H1 (cell line): Measurements from ENCODE around the gene RPS6KC1.

Experiments
- CEBPB ChIP-seq: IDR thresholded peaks from 2 replicates; pipeline ENCODE4 v1.6.1; 2012; ENCODE audit warnings: low read depth, low read length
- CHD1 ChIP-seq: IDR thresholded peaks from 2 replicates; pipeline ENCODE4 v1.6.1; 2012; ENCODE audit warnings: low read depth, low read length, improper control_type of control experiment
- CHD2 ChIP-seq: IDR thresholded peaks from 2 replicates; pipeline ENCODE4 v1.6.1; 2012; ENCODE audit warnings: low read length, improper control_type of control experiment
- CTCF ChIP-seq, 3 experiments: IDR thresholded peaks; 1 replicate in 2 of 3; 2 replicates in 1 of 3; pipeline versions ENCODE4 v1.5.1 to v1.6.1; 2011; ENCODE audit warnings: low read length in 3 of 3, mild to moderate bottlenecking in 3 of 3, inconsistent platforms in 2 of 3, low read depth in 1 of 3, moderate library complexity in 1 of 3; ENCODE audit not compliant: insufficient read depth in 1 of 3; ENCODE audit errors: control extremely low read depth in 1 of 3
- GABPA ChIP-seq: IDR thresholded peaks from 2 replicates; pipeline ENCODE4 v1.6.1; 2011; ENCODE audit warnings: mild to moderate bottlenecking, low read length, moderate library complexity, borderline replicate concordance; ENCODE audit not compliant: insufficient read depth
- POLR2A ChIP-seq, 2 experiments: IDR thresholded peaks; 1 replicate in 1 of 2; 2 replicates in 1 of 2; pipeline ENCODE4 v1.6.1; 2011; ENCODE audit warnings: low read depth in 2 of 2, low read length in 2 of 2, mild to moderate bottlenecking in 2 of 2; ENCODE audit errors: control extremely low read depth in 1 of 2
- POLR2AphosphoS5 ChIP-seq: IDR thresholded peaks from 2 replicates; pipeline ENCODE4 v1.6.1; 2011; ENCODE audit warnings: low read depth, low read length
- RBBP5 ChIP-seq: IDR thresholded peaks from 2 replicates; pipeline ENCODE4 v1.7.1; 2012; ENCODE audit warnings: low read depth, mild to moderate bottlenecking, inconsistent platforms, low read length, moderate library complexity, borderline replicate concordance
- RFX5 ChIP-seq: IDR thresholded peaks from 2 replicates; pipeline ENCODE4 v1.6.1; 2011; ENCODE audit warnings: low read depth, low read length, improper control_type of control experiment, borderline replicate concordance
- SP4 ChIP-seq: IDR thresholded peaks from 2 replicates; pipeline ENCODE4 v1.6.1; 2012; ENCODE audit warnings: low read length, inconsistent platforms
- TEAD4 ChIP-seq: IDR thresholded peaks from 2 replicates; pipeline ENCODE4 v1.6.1; 2012; ENCODE audit warnings: low read depth, low read length, inconsistent platforms, mixed read lengths
- ZNF274 ChIP-seq: IDR thresholded peaks from 2 replicates; pipeline ENCODE4 v1.7.0; 2012; ENCODE audit warnings: low read length, borderline replicate concordance; ENCODE audit errors: extremely low read depth

- TF ChIP-seq CTCF (IDR thresholded peaks at IDR 0.05; ENCODE audit: control extremely low read depth in 1 of 3, insufficient read depth in 1 of 3, low read depth in 1 of 3, low read length in 3 of 3) = no peak
- TF ChIP-seq POLR2AphosphoS5 = no peak
- no peak for TF ChIP-seq TEAD4
- TF ChIP-seq RBBP5 = no peak
- TF ChIP-seq CHD2 = no peak
- TF ChIP-seq RFX5 = no peak
- no peak for TF ChIP-seq CEBPB
- TF ChIP-seq GABPA = no peak
- TF ChIP-seq ZNF274 = no peak
- no peak for TF ChIP-seq POLR2A (IDR thresholded peaks at IDR 0.05; ENCODE audit: control extremely low read depth in 1 of 2, low read depth in 2 of 2, low read length in 2 of 2)
- no peak for TF ChIP-seq CHD1
- TF ChIP-seq SP4 = no peak
Measured at GRCh38 chr1:213303286-213303685, 252.2 kb downstream of the RPS6KC1 start.
